Mucosa of stomach (tissue), 1 donor: ENCODE measurements around the gene OBP2B.
"Not testable (repeated sequence)": the region's sequence is repeated elsewhere in the genome, so short reads cannot be mapped to it uniquely, and the experiment has no call there.

Experiments
- H3K27me3 ChIP-seq: one replicate; pipeline ENCODE4 v1.7.0; 2013; ENCODE audit warnings: mild to moderate bottlenecking, low read length; ENCODE audit not compliant: control insufficient read depth, insufficient read depth
- H3K36me3 ChIP-seq: one replicate; pipeline ENCODE4 v1.7.0; 2013; ENCODE audit warnings: low read length; ENCODE audit not compliant: control insufficient read depth, insufficient read depth
- H3K4me1 ChIP-seq: one replicate; pipeline ENCODE4 v1.7.0; 2013; ENCODE audit warnings: mild to moderate bottlenecking, low read length; ENCODE audit not compliant: control insufficient read depth, insufficient read depth
- H3K4me3 ChIP-seq: one replicate; pipeline ENCODE4 v1.7.0; 2013; ENCODE audit warnings: low read length
- H3K9ac ChIP-seq: one replicate; pipeline ENCODE4 v1.7.0; 2013; ENCODE audit warnings: mild to moderate bottlenecking, low read length, moderate library complexity
- H3K9me3 ChIP-seq: one replicate; pipeline ENCODE4 v1.7.0; 2013; ENCODE audit warnings: mild to moderate bottlenecking, low read length, moderate library complexity; ENCODE audit not compliant: control insufficient read depth
- donor health status: Pancreatic carcinoma.

OBP2B gene

GRCh38 chr9:133236291-133237034 lies 27.4 kb upstream of the OBP2B start:
- H3K9ac ChIP-seq, H3K27me3 ChIP-seq, H3K9me3 ChIP-seq, H3K36me3 ChIP-seq, H3K4me3 ChIP-seq: not testable (repeated sequence)
- H3K4me1 ChIP-seq: peaks cover 24% of the 10 kb centered on the region

GRCh38 chr9:133235549-133236222 lies 26.6 kb upstream of the OBP2B start:
- H3K9ac ChIP-seq: no peak overlapping the region
- no peaks in the 10 kb centered on the region for H3K27me3 ChIP-seq
- no peak overlapping the region for H3K4me3 ChIP-seq

GRCh38 chr9:133234577-133235322 lies 25.7 kb upstream of the OBP2B start:
- Histone ChIP-seq H3K27me3 (no peaks in the 10 kb centered on the region), H3K9ac (no peak overlapping the region), H3K4me3 (no peak overlapping the region), H3K9me3 (no peaks in the 10 kb centered on the region), H3K36me3 (no peaks in the 10 kb centered on the region), H3K4me1 (peaks cover 22% of the 10 kb centered on the region)

More at GRCh38 chr9:133235549-133236222, 26.6 kb upstream of the OBP2B start:
- Histone ChIP-seq H3K9me3 (no peaks in the 10 kb centered on the region), H3K4me1 (peaks cover 24% of the 10 kb centered on the region), H3K36me3 (no peaks in the 10 kb centered on the region)

DNA sequence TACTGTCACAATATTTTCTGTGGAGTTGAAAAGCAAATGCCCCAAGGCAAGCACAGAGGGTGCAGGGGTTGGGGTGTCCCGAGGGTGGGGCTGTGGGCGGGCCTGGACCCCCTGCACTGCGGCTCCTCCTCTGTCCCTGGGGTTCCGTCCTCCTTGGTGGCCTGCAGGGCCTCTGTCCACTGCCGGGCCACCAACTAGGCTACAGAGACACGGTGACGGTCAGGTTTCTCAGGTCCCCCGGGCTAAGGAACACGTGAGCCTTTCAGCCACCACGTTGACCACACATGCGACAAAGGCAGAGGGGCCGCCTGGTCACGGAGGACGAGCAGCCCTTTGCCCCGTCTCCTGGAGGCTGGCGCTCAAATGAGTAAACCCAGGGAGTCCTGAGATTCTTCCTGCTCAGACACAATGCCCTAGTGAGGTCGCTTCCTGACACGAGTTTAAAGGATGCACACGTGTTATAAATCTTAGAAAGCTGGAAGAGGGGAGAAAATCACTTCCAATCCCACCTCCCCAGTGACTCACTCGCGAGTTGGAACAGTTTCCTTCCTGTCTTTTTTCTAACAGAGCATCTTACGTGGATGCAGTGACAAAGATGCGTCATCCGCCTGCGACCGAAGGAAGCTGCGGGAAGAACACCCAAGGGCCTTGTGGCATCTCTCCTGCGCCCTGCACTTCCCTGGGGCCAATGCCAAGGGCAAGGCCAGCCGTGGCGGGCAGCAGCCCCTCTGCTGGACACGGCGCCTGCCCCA lies 24.8 kb upstream of the OBP2B start:
- Histone ChIP-seq H3K4me3 (no peak overlapping the region), H3K4me1 (peaks cover 13% of the 10 kb centered on the region), H3K9ac (no peak overlapping the region), H3K36me3 (no peaks in the 10 kb centered on the region), H3K27me3 (no peaks in the 10 kb centered on the region), H3K9me3 (no peaks in the 10 kb centered on the region)

DNA sequence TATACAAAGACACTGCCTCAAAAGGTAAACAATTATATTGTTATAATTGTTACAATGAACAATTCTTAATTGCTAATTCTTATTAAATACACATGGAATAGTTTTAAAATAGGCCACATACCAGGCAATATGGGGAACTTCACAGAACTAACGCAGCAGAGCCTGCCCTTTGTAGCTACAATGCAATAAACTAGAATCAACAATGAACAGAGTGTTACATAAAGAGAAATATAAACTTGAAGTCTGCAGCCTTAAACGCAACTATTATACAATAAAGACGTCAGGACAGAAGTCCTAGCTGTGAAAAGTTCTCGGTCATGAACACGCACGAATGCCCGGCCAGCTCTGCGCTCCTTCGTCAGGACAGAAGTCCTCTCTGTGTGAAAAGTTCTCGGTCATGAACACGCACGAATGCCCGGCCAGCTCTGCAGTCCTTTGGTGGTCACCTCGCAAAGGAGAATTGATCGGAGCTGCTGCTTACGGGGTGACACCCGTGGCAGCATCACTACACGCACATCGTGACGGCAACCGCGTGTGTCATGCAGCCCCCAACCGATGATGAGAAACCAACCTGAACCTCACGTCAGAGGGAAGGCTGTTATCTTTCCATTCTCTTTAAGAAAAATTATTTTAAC lies 23.0 kb upstream of the OBP2B start:
- H3K9me3 ChIP-seq, H3K4me1 ChIP-seq, H3K36me3 ChIP-seq, H3K4me3 ChIP-seq, H3K27me3 ChIP-seq, H3K9ac ChIP-seq: not testable (repeated sequence)

DNA sequence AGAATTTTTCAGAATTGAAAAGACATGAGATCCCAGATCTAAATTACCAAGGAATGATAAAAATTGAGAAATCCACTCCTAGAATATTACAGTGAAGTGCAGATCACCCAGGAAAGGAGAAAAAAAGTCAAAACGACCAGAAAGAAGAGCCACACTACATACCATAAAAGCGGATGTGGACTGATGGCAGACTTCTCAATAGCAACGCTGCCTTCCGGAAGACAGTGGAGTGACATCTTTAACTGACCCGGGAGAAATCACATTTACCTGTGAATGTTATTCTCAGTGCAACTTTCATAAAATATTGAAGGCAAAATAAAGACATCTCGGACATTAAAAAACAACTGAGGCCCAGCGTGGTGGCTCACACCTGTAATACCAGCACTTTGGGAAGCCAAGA lies 21.5 kb upstream of the OBP2B start:
- H3K9me3 ChIP-seq, H3K4me3 ChIP-seq, H3K9ac ChIP-seq, H3K27me3 ChIP-seq, H3K4me1 ChIP-seq, H3K36me3 ChIP-seq: not testable (repeated sequence)

DNA sequence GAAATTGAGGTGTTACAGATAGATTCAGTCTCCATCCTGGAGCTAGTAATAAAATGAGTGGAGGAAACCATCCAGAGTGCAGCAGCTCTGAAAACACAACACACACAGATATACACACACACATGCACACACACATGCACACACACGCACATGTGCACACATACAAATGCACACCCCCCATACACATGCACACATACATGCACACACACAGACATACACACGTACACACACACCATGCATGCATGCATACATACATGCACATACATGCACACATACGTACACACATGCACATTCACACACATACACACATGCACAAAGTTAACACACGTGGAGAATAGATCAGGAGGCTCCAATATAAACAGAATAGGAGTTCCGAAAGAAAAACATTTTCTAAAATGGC lies 21.0 kb upstream of the OBP2B start:
- H3K4me3 ChIP-seq: no peak overlapping the region
- H3K27me3 ChIP-seq: no peaks in the 10 kb centered on the region
- no peaks in the 10 kb centered on the region for H3K36me3 ChIP-seq
- H3K9ac ChIP-seq: no peak overlapping the region
- no peaks in the 10 kb centered on the region for H3K4me1 ChIP-seq
- H3K9me3 ChIP-seq: no peaks in the 10 kb centered on the region

- not testable (repeated sequence) for H3K9me3 ChIP-seq, H3K4me1 ChIP-seq, H3K4me3 ChIP-seq, H3K9ac ChIP-seq, H3K27me3 ChIP-seq, H3K36me3 ChIP-seq
Measured at GRCh38 chr9:133228474-133229193, 19.6 kb upstream of the OBP2B start.

DNA sequence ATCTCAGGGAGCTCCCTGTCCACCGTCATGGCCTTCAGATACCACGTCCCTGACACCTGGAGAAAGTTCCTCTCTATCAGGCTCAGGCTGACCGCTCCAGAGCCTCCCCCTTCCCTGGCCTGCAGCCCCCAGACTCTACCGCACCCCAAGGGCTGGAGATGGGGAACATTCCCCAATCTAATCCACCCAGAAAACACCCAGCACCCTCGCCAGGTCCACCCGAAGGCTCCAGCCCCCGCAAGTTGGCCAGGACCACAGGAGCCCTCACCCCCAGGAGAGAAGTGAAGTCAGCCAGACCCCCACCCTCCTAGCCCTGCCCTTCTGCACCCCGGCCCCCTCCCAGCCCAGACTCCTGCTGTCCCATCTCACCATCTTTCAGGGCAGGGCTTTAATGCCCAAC lies 18.9 kb upstream of the OBP2B start:
- H3K4me1 ChIP-seq: not testable (repeated sequence)

DNA sequence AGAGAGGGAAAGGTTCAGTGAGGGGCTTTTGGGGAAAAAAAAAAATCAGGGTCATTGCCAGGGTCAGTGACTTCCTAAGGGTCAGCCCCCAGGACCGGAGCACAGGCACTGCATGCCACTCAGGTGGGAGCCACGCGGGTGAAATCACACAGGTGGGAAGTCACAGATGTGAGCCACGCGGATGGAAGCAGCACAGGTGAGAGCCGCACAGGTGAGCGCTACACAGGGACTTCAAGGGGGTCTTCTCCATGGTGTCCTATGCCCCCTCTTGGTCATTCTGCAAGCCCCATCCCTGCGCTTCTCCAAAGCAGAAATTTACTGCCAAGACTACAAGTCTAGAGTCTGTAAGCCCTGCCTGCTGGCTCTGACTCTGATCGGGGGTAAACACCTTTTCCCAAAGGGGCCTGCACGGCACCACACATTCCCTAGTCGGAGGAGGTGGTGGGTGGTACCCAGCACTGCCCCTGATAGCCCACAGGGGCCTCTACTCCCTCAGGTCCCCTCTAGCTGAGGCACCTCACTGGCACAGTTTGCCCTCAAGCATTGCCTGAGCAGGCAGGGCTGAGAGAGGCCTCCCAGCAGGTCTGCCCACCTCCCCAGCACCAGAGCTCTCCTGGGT lies 18.3 kb upstream of the OBP2B start:
- H3K4me1 ChIP-seq: peaks cover 5% of the 10 kb centered on the region
- no peaks in the 10 kb centered on the region for H3K9me3 ChIP-seq
- H3K36me3 ChIP-seq: no peaks in the 10 kb centered on the region
- H3K27me3 ChIP-seq: no peaks in the 10 kb centered on the region
- no peak overlapping the region for H3K9ac ChIP-seq
- no peak overlapping the region for H3K4me3 ChIP-seq

More for the DNA sequence above, 18.9 kb upstream of the OBP2B start:
- H3K9me3 ChIP-seq, H3K27me3 ChIP-seq, H3K9ac ChIP-seq, H3K4me3 ChIP-seq, H3K36me3 ChIP-seq: not testable (repeated sequence)
